HG03045 (cell line): ENCODE data around the gene TUNAR.

Experiments used
- ATAC-seq: cut with Tn5 transposase; IDR thresholded peaks from one replicate; pipeline ENCODE4 v1.9.1; 2021; ENCODE audit warnings: mild to moderate bottlenecking, moderate library complexity; ENCODE audit not compliant: unreplicated experiment

Gene TUNAR

GRCh38 chr14:95911456-95911855, 34.8 kb downstream of the TUNAR start:
- ATAC-seq = no peak

GRCh38 chr14:95915330-95915729, 38.7 kb downstream of the TUNAR start:
- ATAC-seq = no peak

DNA sequence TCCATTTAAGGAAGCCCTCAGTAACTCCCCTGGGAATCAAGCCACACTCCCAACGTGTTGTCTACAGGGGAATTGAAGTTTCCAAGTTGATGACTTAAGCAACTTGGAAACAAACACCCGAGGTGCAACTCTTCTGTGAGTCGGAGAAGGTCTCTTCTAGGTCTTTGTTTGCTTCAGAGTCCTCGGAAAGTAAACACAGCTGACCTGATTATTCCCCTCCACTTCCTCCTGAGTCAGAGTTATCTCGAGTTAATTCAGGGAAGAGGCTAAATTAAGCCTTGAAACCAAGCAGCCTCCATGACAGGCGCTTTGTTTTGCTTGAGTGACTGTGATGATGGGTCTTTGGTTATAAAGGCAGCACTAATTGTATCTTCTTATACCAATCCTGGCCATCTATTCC, 41.8 kb downstream of the TUNAR start:
- no peak for ATAC-seq

- ATAC-seq = no peak
These were observed 44.3 kb downstream of the TUNAR start for GRCh38 chr14:95920769-95921438.

- no peak for ATAC-seq
These were observed 45.4 kb downstream of the TUNAR start for GRCh38 chr14:95922080-95922479.

DNA sequence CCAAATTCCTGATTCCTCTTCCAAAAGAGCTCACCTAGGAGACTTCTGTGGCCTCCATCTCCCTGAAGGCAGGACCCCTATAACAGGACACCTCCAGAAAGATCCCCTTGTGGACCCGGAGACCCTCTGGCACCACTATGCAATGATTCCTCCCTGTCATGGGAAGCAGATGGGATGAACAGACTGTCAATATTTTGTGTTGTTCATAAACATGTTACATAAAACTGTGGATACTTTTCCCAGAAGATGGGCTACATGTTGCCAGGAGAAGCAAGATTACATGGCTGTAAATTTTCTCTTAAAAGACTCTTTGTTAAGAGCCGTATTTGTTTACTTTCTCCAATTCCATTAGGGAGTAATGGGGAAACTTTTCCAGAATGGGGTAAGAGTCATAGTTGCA, 52.1 kb downstream of the TUNAR start:
- ATAC-seq = no peak

DNA sequence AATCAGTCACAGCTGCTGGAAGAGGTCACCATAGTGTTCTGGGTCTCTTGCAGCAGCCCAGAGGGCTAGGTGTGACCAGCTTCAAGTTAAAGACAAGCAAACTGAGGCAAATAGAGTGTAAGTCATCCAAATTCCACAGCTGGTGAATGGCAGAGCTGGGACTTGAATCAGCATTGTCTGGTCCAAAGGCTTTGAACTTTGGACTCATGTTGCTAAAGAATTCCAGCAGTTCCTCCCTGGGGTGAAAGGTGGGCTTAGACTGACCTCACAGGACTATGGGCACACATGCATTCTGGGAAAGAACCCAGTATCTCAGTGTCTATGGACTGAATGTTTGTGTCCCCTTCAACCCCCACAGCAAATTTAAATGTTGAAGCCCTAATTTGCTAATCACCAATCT, 54.8 kb downstream of the TUNAR start:
- no peak for ATAC-seq

- ATAC-seq = no peak
These were observed 58.7 kb downstream of the TUNAR start for GRCh38 chr14:95935228-95935822.

GRCh38 chr14:95936041-95936440, 59.4 kb downstream of the TUNAR start:
- ATAC-seq = no peak

- no peak for ATAC-seq
These were observed 62.7 kb downstream of the TUNAR start for GRCh38 chr14:95939335-95939734.

DNA sequence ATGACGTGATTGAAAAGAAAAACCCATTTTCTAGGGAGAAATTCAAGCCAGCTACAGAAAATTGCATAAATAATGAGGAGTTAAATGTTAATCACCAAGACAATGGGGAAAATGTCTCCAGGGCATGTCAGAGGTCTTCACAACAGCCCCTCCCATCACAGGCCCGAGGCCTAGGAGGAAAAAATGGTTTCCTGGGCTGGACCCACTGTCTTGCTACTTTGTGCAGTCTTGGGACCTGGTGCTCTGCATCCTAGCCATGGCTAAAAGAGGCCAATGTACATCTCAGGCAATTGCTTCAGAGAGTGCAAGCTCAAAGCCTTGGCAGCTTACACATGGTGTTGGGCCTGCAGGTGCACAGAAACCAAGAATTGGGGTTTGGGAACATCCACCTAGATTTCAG, 65.3 kb downstream of the TUNAR start:
- ATAC-seq = no peak

- ATAC-seq = no peak
These were observed 67.1 kb downstream of the TUNAR start for GRCh38 chr14:95943699-95944098.

DNA sequence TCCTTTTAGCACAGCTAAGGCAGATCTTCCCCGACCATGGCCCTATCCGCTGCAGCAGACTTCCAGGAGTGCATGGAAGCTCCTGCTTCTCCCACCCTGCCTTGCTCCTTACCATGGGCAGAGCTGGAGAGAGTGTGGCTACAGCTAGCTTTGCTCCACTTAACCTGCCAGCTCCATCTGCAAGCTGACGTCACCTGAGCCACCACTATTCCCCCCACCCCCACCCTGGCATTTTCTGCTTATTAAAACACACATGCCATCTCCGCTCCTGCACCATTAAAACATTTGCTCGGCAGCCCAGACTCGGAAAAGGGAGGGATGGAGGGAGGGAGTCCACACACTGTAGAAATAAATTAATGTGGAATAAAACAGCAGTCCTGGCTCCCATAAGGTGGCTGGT, 67.8 kb downstream of the TUNAR start:
- no peak for ATAC-seq

GRCh38 chr14:95946867-95947266, 70.2 kb downstream of the TUNAR start:
- no peak for ATAC-seq

DNA sequence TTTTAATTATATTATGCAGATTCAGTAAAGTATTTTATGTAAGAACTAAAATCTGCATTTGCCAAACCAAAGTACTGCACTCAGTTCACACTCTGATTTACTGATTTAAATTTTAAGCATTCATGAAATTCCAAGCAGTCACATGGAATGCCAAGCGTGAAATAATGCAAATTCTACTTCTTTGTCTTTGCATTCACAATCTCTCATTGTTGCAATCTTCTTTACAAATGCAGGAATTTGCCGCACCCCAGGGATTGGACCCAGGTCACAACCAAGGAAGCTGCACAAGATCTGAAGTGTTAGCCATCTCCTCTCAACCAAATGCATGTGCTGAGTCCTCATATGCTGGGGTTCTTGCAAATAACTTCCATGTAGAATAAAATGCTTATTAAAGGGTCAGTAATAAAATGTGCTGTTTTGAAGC, 71.9 kb downstream of the TUNAR start:
- ATAC-seq = no peak

- ATAC-seq = no peak
These were observed 74.7 kb downstream of the TUNAR start for GRCh38 chr14:95951359-95951758.

GRCh38 chr14:95953111-95953724, 76.6 kb downstream of the TUNAR start:
- no peak for ATAC-seq

DNA sequence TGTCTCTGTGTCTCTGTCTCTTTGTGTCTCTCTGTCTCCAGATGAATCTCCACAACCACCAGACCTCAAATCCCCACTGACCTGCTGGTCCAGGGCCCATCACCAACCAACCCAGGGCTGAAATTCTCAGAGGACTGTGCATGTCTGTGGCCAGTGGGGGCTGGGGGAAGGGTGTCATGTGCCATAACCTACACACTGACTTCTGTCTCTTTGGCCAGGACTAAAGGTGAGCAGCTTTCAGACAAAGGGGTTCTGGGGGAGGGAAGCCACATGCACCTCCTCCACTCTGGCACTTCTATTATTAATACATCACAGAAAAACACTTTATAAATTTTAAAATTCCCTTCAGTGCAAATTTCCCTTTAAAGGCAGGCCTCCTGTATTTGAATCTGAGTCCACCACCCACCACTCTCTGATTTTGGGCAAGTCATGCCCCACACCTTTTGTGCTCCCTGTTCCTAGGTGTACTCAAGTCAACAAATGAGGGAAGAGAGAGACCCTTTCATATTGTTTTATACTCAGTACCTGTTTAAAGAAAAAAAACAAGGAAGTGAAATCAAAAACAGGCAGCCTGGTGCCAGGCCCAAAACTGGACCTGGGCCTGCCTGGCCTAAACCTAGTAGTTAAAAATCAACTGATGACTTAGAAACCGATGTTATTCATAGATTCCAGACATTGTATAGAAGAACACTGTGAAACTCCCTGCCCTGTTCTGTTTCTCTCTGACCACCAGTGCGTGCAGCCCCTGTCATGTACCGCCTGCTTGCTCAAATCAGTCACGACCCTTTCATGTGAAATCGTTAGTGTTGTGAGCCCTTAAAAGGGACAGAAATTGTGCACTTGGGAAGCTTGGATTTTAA, 80.2 kb downstream of the TUNAR start:
- no peak for ATAC-seq

GRCh38 chr14:95958105-95958504, 81.5 kb downstream of the TUNAR start:
- ATAC-seq = no peak

GRCh38 chr14:95959317-95959716, 82.7 kb downstream of the TUNAR start:
- ATAC-seq = no peak

- no peak for ATAC-seq
These were observed 84.8 kb downstream of the TUNAR start for GRCh38 chr14:95961481-95961880.

DNA sequence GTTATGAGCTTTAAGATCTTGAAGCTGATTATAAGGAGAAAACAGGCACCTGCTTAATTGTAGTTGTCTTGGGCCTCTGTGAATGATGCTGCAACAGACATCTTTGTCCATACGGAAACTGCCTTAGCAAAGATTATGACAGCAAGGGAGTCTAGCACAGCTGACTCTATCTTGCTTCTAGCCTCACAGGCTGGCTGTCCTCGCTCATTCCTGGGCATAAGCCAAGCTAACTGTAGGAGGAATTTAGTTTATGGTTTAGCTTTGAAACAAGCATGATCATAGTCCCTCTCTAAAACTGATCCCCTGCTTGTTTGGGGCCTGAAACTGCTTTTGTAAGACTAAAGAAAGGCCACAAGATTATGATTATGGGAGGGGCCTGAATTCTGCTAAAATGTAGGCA, 88.3 kb downstream of the TUNAR start:
- ATAC-seq = no peak
